Measurements from ENCODE around the gene ABCG5.

ABCG5 gene

DNA sequence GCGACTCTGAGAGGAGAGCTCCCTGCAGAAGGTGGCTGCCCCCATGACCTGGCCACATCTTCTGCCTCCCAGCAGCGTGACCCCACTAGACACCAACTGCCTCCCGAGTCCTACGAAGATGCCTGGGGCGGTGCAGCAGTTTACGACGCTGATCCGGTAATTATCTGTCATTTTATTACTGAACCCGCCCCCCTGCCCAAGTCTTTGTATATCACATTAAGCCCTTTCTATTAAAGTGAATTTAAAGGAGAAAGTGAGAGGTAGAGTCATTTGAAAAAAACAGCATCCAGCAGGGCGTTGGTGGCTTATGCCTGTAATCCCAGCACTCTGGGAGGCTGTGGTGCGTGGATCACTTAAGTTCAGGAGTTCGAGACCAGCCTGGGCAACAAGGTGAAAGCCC, 33.5 kb upstream of the ABCG5 start:
- Histone ChIP-seq H3K4me1 (ENCODE audit: control insufficient read depth, insufficient read depth, low read length) (peaks cover 3% of the 10 kb centered on the region), H3K27me3 (ENCODE audit: control insufficient read depth in 1 of 2, insufficient read depth in 2 of 2, low read length in 2 of 2) (peaks cover 4 to 12% of the 10 kb centered on the region in 2 donors), H3K9me3 (ENCODE audit: control insufficient read depth in 2 of 2, low read length in 2 of 2) (no peaks in the 10 kb centered on the region), H3K9ac (ENCODE audit: low read length in 2 of 2) (no peak overlapping the region), H3K36me3 (ENCODE audit: control insufficient read depth in 2 of 2, insufficient read depth in 2 of 2, low read length in 2 of 2) (no peaks in the 10 kb centered on the region), H3K27ac (ENCODE audit: low read length) (no peak overlapping the region), H3K4me3 (ENCODE audit: low read length in 2 of 2) (no peak overlapping the region)

GRCh38 chr2:43855292-43855691, 16.7 kb upstream of the ABCG5 start:
- no peaks in the 10 kb centered on the region for H3K36me3 ChIP-seq (ENCODE audit: control insufficient read depth in 2 of 2, insufficient read depth in 2 of 2, low read length in 2 of 2)
- peaks cover under 1 to 12% of the 10 kb centered on the region in 2 donors for H3K27me3 ChIP-seq (ENCODE audit: control insufficient read depth in 1 of 2, insufficient read depth in 2 of 2, low read length in 2 of 2)
- no peak overlapping the region for H3K9ac ChIP-seq (ENCODE audit: low read length in 2 of 2)
- H3K9me3 ChIP-seq (ENCODE audit: control insufficient read depth in 2 of 2, low read length in 2 of 2): no peaks in the 10 kb centered on the region
- H3K4me1 ChIP-seq (ENCODE audit: control insufficient read depth, insufficient read depth, low read length): no peaks in the 10 kb centered on the region
- H3K4me3 ChIP-seq (ENCODE audit: low read length in 2 of 2): no peak overlapping the region
- no peak overlapping the region for H3K27ac ChIP-seq (ENCODE audit: low read length)

DNA sequence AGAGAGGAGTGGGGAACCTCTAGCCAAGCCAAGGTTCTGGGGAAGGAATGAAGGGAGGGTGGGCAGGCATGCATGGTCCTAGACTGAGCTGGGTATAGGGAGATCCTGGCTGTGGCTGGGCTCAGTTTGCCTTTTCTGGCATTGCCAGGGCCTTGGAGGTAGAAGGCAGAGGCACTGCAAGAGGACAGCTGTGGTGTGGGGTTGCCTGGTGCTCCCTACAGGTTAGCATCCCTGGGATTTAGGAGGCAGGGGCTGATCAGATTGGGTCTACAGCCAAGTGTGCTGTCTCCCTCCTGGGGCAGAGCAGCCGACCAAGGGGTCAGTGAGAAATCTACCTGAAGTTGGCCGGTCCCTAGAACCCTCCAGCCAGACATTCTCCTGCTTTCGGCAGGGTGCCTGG, 16.0 kb upstream of the ABCG5 start:
- peaks cover 0 to 12% of the 10 kb centered on the region in 2 donors for H3K27me3 ChIP-seq (ENCODE audit: control insufficient read depth in 1 of 2, insufficient read depth in 2 of 2, low read length in 2 of 2)
- no peaks in the 10 kb centered on the region for H3K9me3 ChIP-seq (ENCODE audit: control insufficient read depth in 2 of 2, low read length in 2 of 2)
- no peaks in the 10 kb centered on the region for H3K4me1 ChIP-seq (ENCODE audit: control insufficient read depth, insufficient read depth, low read length)
- H3K9ac ChIP-seq (ENCODE audit: low read length in 2 of 2): no peak overlapping the region
- H3K27ac ChIP-seq (ENCODE audit: low read length): no peak overlapping the region
- H3K36me3 ChIP-seq (ENCODE audit: control insufficient read depth in 2 of 2, insufficient read depth in 2 of 2, low read length in 2 of 2): no peaks in the 10 kb centered on the region
- no peak overlapping the region for H3K4me3 ChIP-seq (ENCODE audit: low read length in 2 of 2)

GRCh38 chr2:43853141-43854081, 14.8 kb upstream of the ABCG5 start:
- peaks cover 0 to 12% of the 10 kb centered on the region in 2 donors for H3K27me3 ChIP-seq (ENCODE audit: control insufficient read depth in 1 of 2, insufficient read depth in 2 of 2, low read length in 2 of 2)
- no peak overlapping the region for H3K9ac ChIP-seq (ENCODE audit: low read length in 2 of 2)
- H3K4me3 ChIP-seq (ENCODE audit: low read length in 2 of 2): no peak overlapping the region
- no peak overlapping the region for H3K27ac ChIP-seq (ENCODE audit: low read length)
- no peaks in the 10 kb centered on the region for H3K36me3 ChIP-seq (ENCODE audit: control insufficient read depth in 2 of 2, insufficient read depth in 2 of 2, low read length in 2 of 2)
- H3K4me1 ChIP-seq (ENCODE audit: control insufficient read depth, insufficient read depth, low read length): peaks cover under 1% of the 10 kb centered on the region
- H3K9me3 ChIP-seq (ENCODE audit: control insufficient read depth in 2 of 2, low read length in 2 of 2): no peaks in the 10 kb centered on the region

DNA sequence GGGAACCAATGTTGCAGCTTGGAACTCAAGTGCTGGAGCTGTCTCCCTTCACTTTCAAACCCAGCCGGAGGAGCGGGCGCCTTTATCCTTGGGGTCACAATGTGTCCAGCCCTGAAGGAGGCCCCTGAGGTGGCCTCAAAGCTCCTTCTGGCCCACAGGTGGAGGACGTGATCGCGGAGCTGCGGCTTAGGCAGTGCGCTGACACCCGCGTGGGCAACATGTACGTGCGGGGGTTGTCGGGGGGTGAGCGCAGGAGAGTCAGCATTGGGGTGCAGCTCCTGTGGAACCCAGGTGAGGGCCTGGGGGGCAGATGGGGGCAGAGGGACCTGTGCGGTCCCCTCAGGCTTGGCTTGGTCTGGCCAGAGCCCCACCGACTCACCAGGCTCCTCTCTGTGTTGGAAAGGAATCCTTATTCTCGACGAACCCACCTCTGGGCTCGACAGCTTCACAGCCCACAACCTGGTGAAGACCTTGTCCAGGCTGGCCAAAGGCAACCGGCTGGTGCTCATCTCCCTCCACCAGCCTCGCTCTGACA, 13.6 kb upstream of the ABCG5 start:
- Histone ChIP-seq H3K4me1 (ENCODE audit: control insufficient read depth, insufficient read depth, low read length) (peaks cover 3% of the 10 kb centered on the region), H3K9me3 (ENCODE audit: control insufficient read depth in 2 of 2, low read length in 2 of 2) (no peaks in the 10 kb centered on the region), H3K27ac (ENCODE audit: low read length) (no peak overlapping the region), H3K4me3 (ENCODE audit: low read length in 2 of 2) (no peak overlapping the region), H3K9ac (ENCODE audit: low read length in 2 of 2) (no peak overlapping the region), H3K27me3 (ENCODE audit: control insufficient read depth in 1 of 2, insufficient read depth in 2 of 2, low read length in 2 of 2) (peaks cover 0 to 12% of the 10 kb centered on the region in 2 donors), H3K36me3 (ENCODE audit: control insufficient read depth in 2 of 2, insufficient read depth in 2 of 2, low read length in 2 of 2) (no peaks in the 10 kb centered on the region)

- no peak overlapping the region for H3K9ac ChIP-seq (ENCODE audit: low read length in 2 of 2)
- no peaks in the 10 kb centered on the region for H3K9me3 ChIP-seq (ENCODE audit: control insufficient read depth in 2 of 2, low read length in 2 of 2)
- H3K4me1 ChIP-seq (ENCODE audit: control insufficient read depth, insufficient read depth, low read length): peaks cover 3% of the 10 kb centered on the region
- no peak overlapping the region for H3K27ac ChIP-seq (ENCODE audit: low read length)
- peaks cover 0 to 12% of the 10 kb centered on the region in 2 donors for H3K27me3 ChIP-seq (ENCODE audit: control insufficient read depth in 1 of 2, insufficient read depth in 2 of 2, low read length in 2 of 2)
- no peaks in the 10 kb centered on the region for H3K36me3 ChIP-seq (ENCODE audit: control insufficient read depth in 2 of 2, insufficient read depth in 2 of 2, low read length in 2 of 2)
- H3K4me3 ChIP-seq (ENCODE audit: low read length in 2 of 2): no peak overlapping the region
Observed at GRCh38 chr2:43851011-43851980, 12.7 kb upstream of the ABCG5 start.

- Histone ChIP-seq H3K9ac (ENCODE audit: low read length in 2 of 2) (no peak overlapping the region), H3K4me1 (ENCODE audit: control insufficient read depth, insufficient read depth, low read length) (peaks cover 3% of the 10 kb centered on the region), H3K27ac (ENCODE audit: low read length) (no peak overlapping the region), H3K9me3 (ENCODE audit: control insufficient read depth in 2 of 2, low read length in 2 of 2) (no peaks in the 10 kb centered on the region), H3K36me3 (ENCODE audit: control insufficient read depth in 2 of 2, insufficient read depth in 2 of 2, low read length in 2 of 2) (no peaks in the 10 kb centered on the region), H3K4me3 (ENCODE audit: low read length in 2 of 2) (no peak overlapping the region), H3K27me3 (ENCODE audit: control insufficient read depth in 1 of 2, insufficient read depth in 2 of 2, low read length in 2 of 2) (peaks cover 0 to 2% of the 10 kb centered on the region in 2 donors)
Observed at GRCh38 chr2:43848214-43848613, 9.6 kb upstream of the ABCG5 start.

DNA sequence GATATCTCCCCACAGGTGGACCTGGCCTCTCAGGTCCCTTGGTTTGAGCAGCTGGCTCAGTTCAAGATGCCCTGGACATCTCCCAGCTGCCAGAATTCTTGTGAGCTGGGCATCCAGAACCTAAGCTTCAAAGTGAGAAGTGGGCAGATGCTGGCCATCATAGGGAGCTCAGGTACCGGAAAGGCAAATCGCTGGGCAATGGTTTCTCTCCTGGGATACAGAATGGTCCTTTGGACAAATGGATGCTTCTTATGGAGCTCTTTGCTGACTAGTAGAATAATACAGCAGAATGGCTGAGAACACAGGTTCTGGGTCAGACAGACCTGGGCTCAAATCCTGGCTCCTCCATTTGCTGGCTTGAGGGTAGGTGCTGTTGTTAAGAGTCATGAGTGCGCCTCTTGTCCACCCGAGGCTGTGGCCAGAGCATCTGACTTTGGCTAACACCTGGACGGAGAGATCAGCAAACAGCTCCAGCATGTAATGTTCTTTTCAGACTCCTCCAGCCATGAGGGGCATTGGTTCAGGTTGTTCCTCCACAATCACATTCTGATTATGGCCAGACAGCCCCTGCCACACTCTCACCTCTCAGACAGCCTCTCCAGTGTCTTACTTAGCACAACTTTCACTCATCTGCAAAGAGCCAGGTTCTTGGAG, 7.6 kb upstream of the ABCG5 start:
- Histone ChIP-seq H3K36me3 (ENCODE audit: control insufficient read depth in 2 of 2, insufficient read depth in 2 of 2, low read length in 2 of 2) (no peaks in the 10 kb centered on the region), H3K27ac (ENCODE audit: low read length) (no peak overlapping the region), H3K4me3 (ENCODE audit: low read length in 2 of 2) (no peak overlapping the region), H3K9ac (ENCODE audit: low read length in 2 of 2) (no peak overlapping the region), H3K4me1 (ENCODE audit: control insufficient read depth, insufficient read depth, low read length) (peaks cover 3% of the 10 kb centered on the region), H3K9me3 (ENCODE audit: control insufficient read depth in 2 of 2, low read length in 2 of 2) (no peaks in the 10 kb centered on the region), H3K27me3 (ENCODE audit: control insufficient read depth in 1 of 2, insufficient read depth in 2 of 2, low read length in 2 of 2) (no peaks in the 10 kb centered on the region)

DNA sequence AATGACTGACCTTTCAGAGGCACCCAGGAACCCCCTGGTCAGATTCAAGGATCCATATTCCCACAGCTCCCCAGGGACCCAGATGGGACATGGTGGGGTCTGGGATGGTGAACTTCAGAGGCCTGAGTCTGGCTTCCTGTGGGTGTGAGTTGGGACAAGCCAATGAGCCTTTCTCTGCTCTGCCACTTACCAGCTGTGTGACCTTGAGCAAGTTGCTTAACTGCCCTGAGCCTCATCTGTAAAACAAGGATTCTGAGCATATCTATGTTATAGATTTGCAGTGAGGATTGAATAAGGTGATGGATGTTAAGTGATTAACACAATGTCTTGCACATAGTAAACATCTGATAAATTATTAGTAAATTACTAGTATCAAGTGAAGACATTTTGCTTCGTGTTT, 6.5 kb upstream of the ABCG5 start:
- no peak overlapping the region for H3K4me3 ChIP-seq (ENCODE audit: low read length in 2 of 2)
- H3K36me3 ChIP-seq (ENCODE audit: control insufficient read depth in 2 of 2, insufficient read depth in 2 of 2, low read length in 2 of 2): no peaks in the 10 kb centered on the region
- H3K9ac ChIP-seq (ENCODE audit: low read length in 2 of 2): no peak overlapping the region
- H3K4me1 ChIP-seq (ENCODE audit: control insufficient read depth, insufficient read depth, low read length): peaks cover 3% of the 10 kb centered on the region
- no peaks in the 10 kb centered on the region for H3K9me3 ChIP-seq (ENCODE audit: control insufficient read depth in 2 of 2, low read length in 2 of 2)
- H3K27me3 ChIP-seq (ENCODE audit: control insufficient read depth in 1 of 2, insufficient read depth in 2 of 2, low read length in 2 of 2): peaks cover 0 to 2% of the 10 kb centered on the region in 2 donors
- no peak overlapping the region for H3K27ac ChIP-seq (ENCODE audit: low read length)

DNA sequence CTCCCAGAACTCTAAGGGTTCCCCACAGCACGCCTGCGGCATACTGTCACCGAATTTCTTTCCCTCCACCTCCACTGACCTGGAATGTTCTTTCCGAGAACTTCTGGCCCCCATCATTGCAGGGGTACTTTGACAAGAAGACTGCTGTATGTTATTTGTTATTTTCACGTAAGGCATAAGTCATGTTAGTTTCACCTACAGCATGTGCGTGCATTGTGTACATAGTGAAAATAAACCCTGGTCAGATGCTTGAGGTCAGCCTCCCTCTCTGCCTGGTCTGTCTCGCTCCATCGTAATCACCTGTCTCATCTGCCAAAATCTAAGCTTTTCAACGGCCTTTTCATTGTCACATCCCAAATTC, 4.2 kb upstream of the ABCG5 start:
- Histone ChIP-seq H3K4me1 (ENCODE audit: control insufficient read depth, insufficient read depth, low read length) (no peaks in the 10 kb centered on the region), H3K36me3 (ENCODE audit: control insufficient read depth in 2 of 2, insufficient read depth in 2 of 2, low read length in 2 of 2) (no peaks in the 10 kb centered on the region), H3K4me3 (ENCODE audit: low read length in 2 of 2) (no peak overlapping the region)

More for the DNA sequence above, 4.2 kb upstream of the ABCG5 start:
- no peak overlapping the region for H3K27ac ChIP-seq (ENCODE audit: low read length)
- H3K27me3 ChIP-seq (ENCODE audit: control insufficient read depth in 1 of 2, insufficient read depth in 2 of 2, low read length in 2 of 2): peaks cover 2 to 3% of the 10 kb centered on the region in 2 donors
- no peak overlapping the region for H3K9ac ChIP-seq (ENCODE audit: low read length in 2 of 2)
- no peaks in the 10 kb centered on the region for H3K9me3 ChIP-seq (ENCODE audit: control insufficient read depth in 2 of 2, low read length in 2 of 2)
